Progenitor cell of endocrine pancreas (in vitro differentiated cells): Measurements from ENCODE around the gene CHPF. TPM values are rescaled to one million over a fixed set of nuclear protein-coding genes. Genes with fewer than 3 reads are reported as not detected.

Experiments
- DNase-seq: peaks from one replicate; pipeline ENCODE4 v3.0.0; 2021; ENCODE audit warnings: low spot score; ENCODE audit not compliant: unreplicated experiment
- H3K27ac Mint-ChIP-seq: 2 replicates; pipeline ENCODE4 v1.8.0; 2021; ENCODE audit warnings: mild to moderate bottlenecking, moderate library complexity, mixed read lengths
- H3K27me3 Mint-ChIP-seq: 2 replicates; pipeline ENCODE4 v1.8.0; 2021; ENCODE audit warnings: mixed read lengths
- H3K36me3 Mint-ChIP-seq: 2 replicates; pipeline ENCODE4 v1.8.0; 2022; ENCODE audit warnings: mixed read lengths; ENCODE audit not compliant: insufficient read depth
- H3K4me1 Mint-ChIP-seq: 2 replicates; pipeline ENCODE4 v1.8.0; 2021; ENCODE audit warnings: low read depth, mixed read lengths
- H3K4me3 Mint-ChIP-seq: 2 replicates; pipeline ENCODE4 v1.8.0; 2021; ENCODE audit warnings: low read depth, mild to moderate bottlenecking, moderate library complexity, mixed read lengths
- H3K9me3 Mint-ChIP-seq: 2 replicates; pipeline ENCODE4 v1.8.0; 2021; ENCODE audit warnings: low read depth, mixed read lengths
- total RNA-seq: library from RNA; stranded (reverse); gene quantifications from 2 replicates; pipeline ENCODE4 v1.2.1, GENCODE V29; 2021
- TF ChIP-seq, protein P1 (sequence below): fragments of 200-600 bp; sonication (generic); IDR thresholded peaks from one replicate; pipeline ENCODE4 v1.5.0; 2021; ENCODE audit warnings: antibody characterized with exemption, mild to moderate bottlenecking; ENCODE audit not compliant: unreplicated experiment

CHPF gene
- total RNA-seq, 1 donor from 2014 or later: 49.1 TPM

DNA sequence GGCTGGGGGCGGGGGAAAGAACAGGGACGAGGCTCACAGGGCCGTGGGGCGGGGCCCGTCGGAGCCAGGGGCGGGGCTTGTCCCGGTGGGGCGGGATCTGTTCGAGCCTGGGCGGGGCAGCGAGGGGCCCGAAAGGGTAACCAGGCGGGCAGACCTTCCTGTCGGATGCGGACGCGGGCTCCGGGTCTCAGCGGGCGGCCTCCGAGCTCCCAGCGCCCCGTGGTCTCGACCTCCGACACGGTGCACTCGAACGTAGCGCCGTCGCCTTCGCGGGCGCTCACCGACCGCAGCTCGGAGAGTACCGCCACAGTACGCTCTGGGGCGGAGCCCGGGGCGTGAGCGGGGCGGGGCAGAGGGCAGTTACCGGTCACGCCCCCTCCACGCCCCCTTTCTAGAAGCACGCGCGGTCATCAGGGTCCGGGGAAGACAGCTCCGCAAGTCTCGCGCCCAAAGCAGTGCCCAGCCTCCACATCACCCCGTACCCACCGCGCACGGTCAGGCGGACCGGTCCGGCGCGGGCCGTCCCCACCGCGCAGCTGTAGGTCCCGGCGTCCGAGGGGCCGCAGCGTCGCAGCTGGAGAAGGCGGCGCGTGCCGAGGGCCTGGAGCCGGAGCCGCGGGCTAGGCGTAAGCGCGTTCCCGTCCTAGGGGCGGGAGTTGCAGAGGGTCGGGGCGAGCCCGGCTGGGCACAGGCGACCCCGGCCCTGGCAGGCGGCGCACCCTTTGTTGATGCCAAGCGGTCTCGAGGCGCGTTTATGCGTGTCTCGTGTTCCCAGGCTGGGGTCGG lies 9.0 kb upstream of the CHPF start:
- Mint-ChIP-seq H3K36me3 (peaks cover 15% of the 10 kb centered on the region), H3K9me3 (no peaks in the 10 kb centered on the region), H3K4me1 (peaks cover 3% of the 10 kb centered on the region), H3K27me3 (peaks cover 41% of the 10 kb centered on the region), H3K27ac (no peak overlapping the region), H3K4me3 (peak overlapping the region; percentile 74)
- TF ChIP-seq, protein P1, sequence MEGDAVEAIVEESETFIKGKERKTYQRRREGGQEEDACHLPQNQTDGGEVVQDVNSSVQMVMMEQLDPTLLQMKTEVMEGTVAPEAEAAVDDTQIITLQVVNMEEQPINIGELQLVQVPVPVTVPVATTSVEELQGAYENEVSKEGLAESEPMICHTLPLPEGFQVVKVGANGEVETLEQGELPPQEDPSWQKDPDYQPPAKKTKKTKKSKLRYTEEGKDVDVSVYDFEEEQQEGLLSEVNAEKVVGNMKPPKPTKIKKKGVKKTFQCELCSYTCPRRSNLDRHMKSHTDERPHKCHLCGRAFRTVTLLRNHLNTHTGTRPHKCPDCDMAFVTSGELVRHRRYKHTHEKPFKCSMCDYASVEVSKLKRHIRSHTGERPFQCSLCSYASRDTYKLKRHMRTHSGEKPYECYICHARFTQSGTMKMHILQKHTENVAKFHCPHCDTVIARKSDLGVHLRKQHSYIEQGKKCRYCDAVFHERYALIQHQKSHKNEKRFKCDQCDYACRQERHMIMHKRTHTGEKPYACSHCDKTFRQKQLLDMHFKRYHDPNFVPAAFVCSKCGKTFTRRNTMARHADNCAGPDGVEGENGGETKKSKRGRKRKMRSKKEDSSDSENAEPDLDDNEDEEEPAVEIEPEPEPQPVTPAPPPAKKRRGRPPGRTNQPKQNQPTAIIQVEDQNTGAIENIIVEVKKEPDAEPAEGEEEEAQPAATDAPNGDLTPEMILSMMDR: no peak
- DNase-seq: peak; percentile 83

DNA sequence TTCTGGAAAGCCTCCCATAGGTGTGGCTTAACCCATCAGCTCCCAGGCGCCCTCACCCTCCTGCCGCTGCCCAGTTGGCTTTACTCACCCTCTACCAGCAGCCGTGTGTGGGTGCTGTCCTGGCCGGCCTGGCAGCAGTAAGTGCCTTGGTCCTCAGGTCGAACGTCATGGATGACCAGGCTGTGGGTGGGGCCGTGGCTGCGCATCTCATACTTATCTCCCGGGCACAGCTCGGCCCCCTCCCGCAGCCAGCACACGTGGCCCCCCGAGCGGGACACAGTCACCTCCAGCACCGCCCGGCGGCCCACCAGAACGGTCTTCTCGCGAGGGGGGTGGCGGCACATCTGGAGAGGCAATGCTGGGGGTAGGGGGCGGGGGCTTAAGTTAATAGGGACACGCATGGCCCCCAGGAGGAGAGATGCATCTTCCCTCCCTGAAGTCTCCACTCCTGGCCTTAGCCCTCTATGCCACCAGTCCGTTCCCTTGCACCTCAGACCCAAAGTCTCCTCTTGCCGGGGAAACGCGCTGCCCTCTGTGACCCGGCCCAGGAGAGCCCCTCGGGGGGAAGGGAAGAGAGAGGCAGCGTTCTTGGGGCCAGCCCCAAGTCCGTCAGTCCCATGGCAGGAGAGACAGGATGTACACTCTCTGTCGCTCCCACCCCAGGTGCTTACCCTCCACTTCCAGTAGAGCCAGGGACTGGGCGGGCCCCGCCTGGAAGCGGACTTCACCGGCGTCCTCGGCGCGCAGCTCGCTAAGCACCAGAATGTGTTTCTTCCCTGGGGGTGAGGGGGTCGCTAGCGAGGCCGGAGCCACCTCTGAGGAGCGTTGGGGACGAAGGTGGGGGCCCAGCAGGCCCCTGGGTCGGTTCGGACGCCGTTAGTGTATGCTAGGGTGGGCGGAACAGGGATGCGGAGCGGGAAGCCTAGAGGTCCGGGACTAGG lies 8.1 kb upstream of the CHPF start:
- peaks cover 41% of the 10 kb centered on the region for H3K27me3 Mint-ChIP-seq
- peaks cover 17% of the 10 kb centered on the region for H3K36me3 Mint-ChIP-seq
- no peak for DNase-seq
- peak overlapping the region; percentile 74 for H3K4me3 Mint-ChIP-seq
- H3K4me1 Mint-ChIP-seq: peaks cover 3% of the 10 kb centered on the region
- H3K9me3 Mint-ChIP-seq: no peaks in the 10 kb centered on the region
- TF ChIP-seq, protein P1: no peak
- H3K27ac Mint-ChIP-seq: no peak overlapping the region

DNA sequence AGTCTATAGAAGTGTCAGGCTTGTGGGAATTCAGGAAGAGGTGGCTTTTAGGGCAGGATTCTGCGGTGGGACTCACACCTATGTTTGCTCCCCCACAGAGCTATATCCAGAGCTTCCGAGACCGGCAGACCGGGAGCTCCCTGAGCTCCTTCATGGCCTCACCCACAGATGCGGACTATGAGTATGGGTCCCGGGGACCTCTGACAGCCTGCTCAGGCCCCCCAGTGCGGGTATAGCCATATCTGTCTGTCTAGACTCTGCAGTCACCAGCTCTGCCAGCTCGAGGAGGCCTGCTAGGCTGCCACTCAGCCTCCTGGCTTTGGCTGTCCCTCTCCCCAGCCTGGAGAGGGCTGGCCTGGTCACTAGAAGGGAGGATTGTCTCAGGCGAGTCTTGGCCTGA lies 6.0 kb upstream of the CHPF start:
- DNase-seq: no peak
- Mint-ChIP-seq H3K27me3 (peaks cover 57% of the 10 kb centered on the region), H3K36me3 (peaks cover 14% of the 10 kb centered on the region), H3K27ac (no peak overlapping the region), H3K4me3 (no peak overlapping the region), H3K4me1 (peaks cover 6% of the 10 kb centered on the region), H3K9me3 (no peaks in the 10 kb centered on the region)
- TF ChIP-seq, protein P1: no peak

DNA sequence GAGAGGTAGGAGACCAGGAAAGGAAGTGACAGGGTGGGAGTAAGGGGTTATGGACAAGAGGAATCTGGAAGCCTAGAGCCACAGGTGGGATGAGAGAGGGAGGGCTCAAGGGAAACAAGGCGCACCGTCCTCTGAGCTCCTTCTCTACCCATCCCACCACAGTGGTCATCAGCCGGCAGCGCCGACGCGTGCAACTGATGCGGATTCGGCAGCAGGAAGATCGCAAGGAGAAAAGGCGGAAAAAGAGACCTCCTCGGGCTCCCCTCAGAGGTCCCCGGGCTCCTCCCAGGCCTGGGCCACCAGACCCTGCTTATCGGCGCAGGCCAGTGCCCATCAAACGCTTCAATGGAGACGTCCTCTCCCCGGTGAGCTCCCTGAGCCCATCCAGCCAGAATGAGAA lies 5.4 kb upstream of the CHPF start:
- Mint-ChIP-seq H3K27ac (no peak overlapping the region), H3K4me3 (no peak overlapping the region), H3K9me3 (no peaks in the 10 kb centered on the region), H3K27me3 (peaks cover 57% of the 10 kb centered on the region), H3K36me3 (peaks cover 11% of the 10 kb centered on the region), H3K4me1 (peaks cover 12% of the 10 kb centered on the region)
- DNase-seq: no peak
- TF ChIP-seq, protein P1: no peak

DNA sequence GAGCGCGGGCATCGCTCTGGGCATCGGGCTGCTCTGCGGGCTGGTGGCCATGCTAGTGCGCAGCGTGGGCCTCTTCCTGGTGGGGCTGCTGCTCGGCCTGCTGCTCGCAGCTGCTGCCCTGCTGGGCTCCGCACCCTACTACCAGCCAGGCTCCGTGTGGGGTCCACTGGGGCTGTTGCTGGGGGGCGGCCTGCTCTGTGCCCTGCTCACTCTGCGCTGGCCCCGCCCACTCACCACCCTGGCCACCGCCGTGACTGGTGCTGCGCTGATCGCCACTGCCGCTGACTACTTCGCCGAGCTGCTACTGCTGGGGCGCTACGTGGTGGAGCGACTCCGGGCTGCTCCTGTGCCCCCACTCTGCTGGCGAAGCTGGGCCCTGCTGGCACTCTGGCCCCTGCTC lies 4.0 kb upstream of the CHPF start:
- DNase-seq: no peak
- H3K4me1 Mint-ChIP-seq: peaks cover 14% of the 10 kb centered on the region
- peaks cover 11% of the 10 kb centered on the region for H3K36me3 Mint-ChIP-seq
- TF ChIP-seq, protein P1: no peak
- H3K27me3 Mint-ChIP-seq: peaks cover 48% of the 10 kb centered on the region
- H3K4me3 Mint-ChIP-seq: no peak overlapping the region
- no peaks in the 10 kb centered on the region for H3K9me3 Mint-ChIP-seq
- H3K27ac Mint-ChIP-seq: no peak overlapping the region
